UCSD-AML1 (cell line): Measurements from ENCODE around the gene TMEM33.

ENCODE experiments used
- DNase-seq: peaks from one replicate; lab custom pipeline; 2025; ENCODE audit not compliant: unreplicated experiment; lab: John Stamatoyannopoulos, UW

The TMEM33 gene

DNA sequence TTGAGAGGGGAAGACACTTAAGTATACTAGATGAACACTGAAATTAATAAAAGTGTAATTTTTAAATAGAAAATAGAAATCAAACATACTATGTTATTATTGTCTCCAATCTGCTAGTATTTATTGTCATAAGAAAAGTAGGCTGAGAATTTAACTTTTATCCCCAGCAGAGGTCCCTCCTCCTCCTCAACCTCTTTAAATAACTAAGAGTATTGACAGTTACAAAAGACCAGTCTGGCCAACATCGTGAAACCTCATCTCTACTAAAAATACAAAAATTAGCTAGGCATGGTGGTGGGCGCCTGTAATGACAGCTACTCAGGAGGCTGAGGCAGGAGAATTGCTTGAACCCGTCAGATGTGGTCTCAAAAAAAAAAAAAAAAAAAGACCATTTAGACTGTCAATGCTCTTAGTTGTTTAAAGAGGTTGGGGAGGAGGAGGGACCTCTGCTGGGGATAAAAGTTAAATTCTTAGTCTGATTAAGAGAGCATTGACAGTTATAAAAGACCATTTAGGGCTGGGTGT lies 59.3 kb downstream of the TMEM33 start:
- no peak for DNase-seq

DNA sequence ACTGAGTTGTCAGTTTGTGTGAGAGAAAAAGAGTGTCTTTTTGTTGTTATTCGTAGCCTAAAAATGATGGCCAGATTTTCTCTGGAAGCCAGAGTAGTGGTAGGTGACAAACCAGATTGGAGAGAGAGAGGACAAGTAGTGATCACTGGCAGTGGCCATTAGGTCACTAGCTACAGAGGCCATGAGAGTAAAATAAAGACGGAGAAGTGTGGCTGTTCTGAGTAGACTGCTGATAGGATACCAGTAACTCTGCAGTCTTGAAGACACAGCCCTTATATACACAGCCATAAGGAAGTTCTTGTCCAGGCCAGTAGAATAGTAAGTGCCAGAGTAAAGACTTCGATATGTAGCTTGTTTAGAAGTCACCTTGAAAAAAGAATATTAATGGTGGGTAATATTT lies 62.8 kb downstream of the TMEM33 start:
- no peak for DNase-seq

DNA sequence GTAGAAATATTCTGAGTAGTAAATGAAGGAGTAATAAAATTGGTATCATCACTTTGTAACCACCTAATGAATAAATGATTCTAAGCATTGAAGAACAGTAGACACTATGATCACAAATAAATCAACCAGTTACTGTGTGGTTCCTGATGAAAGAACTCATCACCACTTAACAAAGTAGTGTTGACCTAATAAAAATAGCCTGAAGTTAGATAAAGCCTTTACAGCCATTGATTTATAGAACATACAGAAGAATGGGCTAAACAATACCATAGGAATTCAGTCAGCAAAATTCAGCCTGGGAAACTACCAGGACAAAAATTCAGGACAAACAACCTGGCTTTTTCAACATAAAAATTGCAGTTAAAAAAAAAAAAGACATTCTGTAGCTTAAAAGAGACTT lies 64.1 kb downstream of the TMEM33 start:
- no peak for DNase-seq

GRCh38 chr4:42008011-42008786 lies 73.0 kb downstream of the TMEM33 start:
- DNase-seq, result no peak
